AG10803 (cell line): ENCODE data around the gene SYTL1.

Experiments
- DNase-seq: peaks from one replicate; pipeline ENCODE4 v3.0.0; 2010; ENCODE audit warnings: low read depth
- H3K4me3 ChIP-seq: 2 replicates; pipeline ENCODE4 v1.5.1; 2011; ENCODE audit warnings: mild to moderate bottlenecking, low read length, control low read depth
- CTCF ChIP-seq: conservative IDR thresholded peaks from 2 replicates; pipeline ENCODE4 v1.5.1; 2011; ENCODE audit warnings: mild to moderate bottlenecking, low read length, control low read depth, inconsistent platforms

The SYTL1 gene

GRCh38 chr1:27365372-27366112 lies 23.7 kb downstream of the SYTL1 start:
- TF ChIP-seq CTCF, result no peak
- DNase-seq, result peak; percentile 87
- peak overlapping the region; percentile 77 for H3K4me3 ChIP-seq

GRCh38 chr1:27366113-27366410 lies 24.2 kb downstream of the SYTL1 start:
- peak; percentile 63 for DNase-seq
- H3K4me3 ChIP-seq, result peak overlapping the region; percentile 77
- no peak for TF ChIP-seq CTCF

- H3K4me3 ChIP-seq, result peak within 1 kb of the TSS; percentile 77
- peak; percentile 76 for DNase-seq
- TF ChIP-seq CTCF, result peak; percentile 20; the same call in 1 of the 2 replicates
Measured at GRCh38 chr1:27366411-27367159, 24.8 kb downstream of the SYTL1 start, which contains the start of gene MAP3K6. MAP3K6 (minus strand) TSS chr1:27366961; CDS start chr1:27366597, 364 bp downstream.

- TF ChIP-seq CTCF, result no peak
- peak overlapping the region; percentile 65 for H3K4me3 ChIP-seq
- no peak for DNase-seq
Measured at GRCh38 chr1:27367160-27367650, 25.4 kb downstream of the SYTL1 start.

GRCh38 chr1:27368869-27369582 lies 27.2 kb downstream of the SYTL1 start:
- peak; percentile 36 for TF ChIP-seq CTCF
- H3K4me3 ChIP-seq, result no peak overlapping the region
- peak; percentile 25 for DNase-seq

GRCh38 chr1:27372022-27372807 lies 30.4 kb downstream of the SYTL1 start:
- no peak for TF ChIP-seq CTCF
- no peak for DNase-seq
- no peak overlapping the region for H3K4me3 ChIP-seq
